GM18508 (cell line): ENCODE results near the gene SERPINF2.
"Not testable (repeated sequence)": the region's sequence is repeated elsewhere in the genome, so short reads cannot be mapped to it uniquely, and the experiment has no call there.

Source experiments
- ATAC-seq: cut with Tn5 transposase; IDR thresholded peaks from one replicate; pipeline ENCODE4 v1.9.1; 2021; ENCODE audit warnings: moderate number of reproducible peaks; ENCODE audit not compliant: insufficient read depth, unreplicated experiment

The SERPINF2 gene

DNA sequence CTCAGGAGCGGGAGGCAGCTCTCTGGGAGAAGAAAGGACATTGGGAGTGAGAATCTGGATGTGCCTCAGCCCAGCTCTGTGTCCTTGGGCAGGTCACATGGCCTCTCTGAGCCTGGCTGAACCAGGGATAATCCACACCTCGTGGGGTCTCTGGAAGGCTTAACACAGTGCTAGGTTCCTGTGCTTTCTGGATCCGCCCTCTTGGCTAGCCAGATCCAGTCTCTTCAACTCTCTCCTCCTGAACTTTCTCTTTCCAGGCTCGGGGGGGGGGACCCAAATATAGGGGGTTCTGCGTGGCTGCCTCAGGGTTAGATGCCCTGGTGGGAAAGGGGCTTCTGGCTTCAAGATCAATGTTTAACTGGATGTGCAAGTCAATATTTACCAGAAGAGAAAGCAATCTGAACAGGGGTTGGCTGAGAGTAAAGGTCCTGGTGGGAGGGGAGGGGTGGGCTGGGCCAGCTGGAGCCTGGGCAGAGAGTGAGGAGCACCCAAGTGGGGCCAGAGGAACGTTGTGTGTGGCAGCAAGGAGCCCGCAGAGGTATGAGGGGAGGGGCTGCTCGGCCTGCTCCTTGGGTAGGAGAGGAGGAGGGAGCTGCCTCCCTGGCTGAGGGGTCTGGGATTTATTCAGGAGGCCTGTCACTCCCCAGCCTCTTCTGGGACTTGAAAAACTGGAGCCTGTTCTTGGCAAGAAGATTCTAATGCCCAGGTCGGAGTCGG is at the start of gene SERPINF2:
SERPINF2 (plus strand) TSS at position 501 of the 717 bp plus-strand sequence. CDS start 2,125 bp downstream, outside the sequence.
- no peak for ATAC-seq

GRCh38 chr17:1693339-1693738 is 49.3 kb upstream of the SERPINF2 start:
- ATAC-seq: no peak

GRCh38 chr17:1695365-1695764 is 47.3 kb upstream of the SERPINF2 start:
- ATAC-seq: no peak

DNA sequence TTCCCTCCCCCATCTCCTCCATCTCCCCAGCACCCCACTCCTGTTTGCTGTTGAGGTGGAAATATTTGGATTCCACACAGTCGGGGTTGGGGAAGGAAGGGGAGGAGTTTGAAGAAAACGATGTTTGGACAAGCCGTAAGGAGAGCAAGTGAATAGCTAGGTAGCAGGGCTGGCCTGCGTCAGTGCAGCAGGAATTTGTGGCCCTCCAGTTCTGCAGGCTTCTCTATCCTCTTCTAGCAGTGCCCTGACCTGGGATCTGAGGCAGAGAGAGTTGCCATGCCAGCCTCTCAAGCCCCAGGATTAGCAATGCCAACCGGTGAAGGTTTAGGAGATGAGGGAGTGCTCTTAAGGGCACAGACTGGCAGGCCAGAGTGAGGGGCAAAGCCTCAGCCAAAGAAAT is 45.0 kb upstream of the SERPINF2 start:
- no peak for ATAC-seq

DNA sequence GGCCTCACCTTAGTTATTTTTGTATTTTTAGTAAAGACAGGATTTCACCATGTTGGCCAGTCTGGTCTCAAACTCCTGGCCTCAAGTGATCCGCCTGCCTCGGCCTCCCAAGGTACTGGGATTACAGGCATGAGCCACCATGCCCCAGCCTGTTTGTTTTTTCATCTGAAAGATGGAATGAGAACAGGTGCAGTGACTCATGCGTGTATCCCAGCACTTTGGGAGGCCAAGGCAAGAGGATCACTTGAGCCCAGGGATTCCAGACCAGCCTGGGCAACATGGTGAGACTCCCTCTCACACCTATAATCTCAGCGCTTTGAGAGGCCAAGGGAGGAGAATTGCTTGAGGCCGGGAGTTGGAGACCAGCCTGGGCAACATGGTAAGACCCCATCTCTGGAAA is 42.8 kb upstream of the SERPINF2 start:
- ATAC-seq: not testable (repeated sequence)

- ATAC-seq: no peak
These were observed 39.6 kb upstream of the SERPINF2 start for GRCh38 chr17:1703063-1703462.

DNA sequence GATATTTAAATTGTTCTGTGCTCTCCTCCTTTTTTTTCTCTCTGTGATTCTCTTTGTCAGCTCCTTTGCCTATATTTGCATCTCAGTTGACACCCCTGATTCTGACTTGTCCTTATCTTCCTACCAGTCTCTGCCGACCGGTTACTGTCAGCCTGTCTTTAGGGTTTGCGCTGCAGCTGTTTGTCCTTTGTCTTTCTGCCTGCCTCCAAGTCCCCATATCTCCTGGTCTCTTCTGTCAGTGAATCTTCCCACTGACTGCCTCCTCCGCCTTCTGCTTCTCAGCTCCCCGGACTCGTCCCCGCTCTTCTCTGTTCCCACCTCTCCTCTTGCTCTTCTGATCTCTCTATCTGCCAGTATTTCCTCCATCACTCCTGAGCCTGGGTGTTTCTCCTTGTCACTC is 37.7 kb upstream of the SERPINF2 start:
- ATAC-seq: no peak

- ATAC-seq: no peak
These were observed 35.6 kb upstream of the SERPINF2 start for GRCh38 chr17:1707107-1707506.

- not testable (repeated sequence) for ATAC-seq
These were observed 33.8 kb upstream of the SERPINF2 start for GRCh38 chr17:1708791-1709346.

DNA sequence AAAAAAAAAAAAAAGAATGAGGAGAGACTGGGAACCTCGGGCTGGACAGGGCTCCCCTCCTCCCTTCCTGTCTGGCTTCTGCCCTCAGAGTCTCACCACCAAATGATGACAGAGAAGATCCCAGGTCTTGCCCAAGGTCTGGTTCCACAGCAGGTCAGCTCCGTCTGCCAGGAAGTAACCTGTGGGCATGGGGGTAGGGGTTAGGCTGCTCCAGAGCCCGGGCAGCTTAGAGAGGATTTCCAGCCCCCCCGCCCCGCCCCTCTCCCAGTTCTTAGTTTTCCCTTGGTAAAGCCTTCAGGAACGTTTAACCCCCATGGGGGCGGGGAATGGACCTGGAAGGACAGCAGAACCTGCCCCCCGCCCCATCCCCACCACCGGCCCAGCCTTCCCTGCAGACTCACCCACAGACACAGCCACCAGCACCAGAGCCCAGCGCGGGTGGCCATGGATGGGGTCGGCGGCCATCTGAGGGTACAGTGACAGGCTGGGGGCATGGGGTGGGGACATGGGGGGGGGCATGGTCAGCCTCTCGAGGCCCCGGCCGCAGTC is 33.2 kb upstream of the SERPINF2 start:
- ATAC-seq: no peak

GRCh38 chr17:1709971-1710806 is 32.5 kb upstream of the SERPINF2 start, which contains the start of gene TLCD2:
Gene TLCD2 (minus strand): TSS chr17:1710377. CDS start chr17:1710242, 135 bp downstream.
- no peak for ATAC-seq

GRCh38 chr17:1710807-1711553 is 31.7 kb upstream of the SERPINF2 start:
- ATAC-seq: no peak

- ATAC-seq: no peak
These were observed 30.9 kb upstream of the SERPINF2 start for GRCh38 chr17:1711804-1712203.

DNA sequence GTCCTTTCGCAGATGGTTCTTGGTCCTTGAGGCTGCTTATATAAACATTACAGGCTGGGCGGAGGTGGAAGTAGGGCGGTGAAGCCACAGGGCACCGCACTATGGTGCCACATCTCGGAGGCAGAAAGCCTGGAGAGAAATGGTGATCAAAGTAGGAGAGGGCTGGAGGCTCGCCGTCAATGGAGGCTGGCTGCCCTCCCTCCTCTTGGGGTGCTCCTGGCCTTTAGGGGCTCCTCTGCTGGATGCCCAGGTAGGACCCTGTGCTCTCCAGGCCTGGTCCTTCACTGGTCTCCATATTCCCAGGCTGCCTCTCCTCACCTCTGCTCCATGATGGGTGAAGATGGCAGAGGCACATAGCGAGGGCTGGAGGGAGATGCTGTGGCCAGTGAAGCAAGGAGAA is 30.4 kb upstream of the SERPINF2 start:
- no peak for ATAC-seq

DNA sequence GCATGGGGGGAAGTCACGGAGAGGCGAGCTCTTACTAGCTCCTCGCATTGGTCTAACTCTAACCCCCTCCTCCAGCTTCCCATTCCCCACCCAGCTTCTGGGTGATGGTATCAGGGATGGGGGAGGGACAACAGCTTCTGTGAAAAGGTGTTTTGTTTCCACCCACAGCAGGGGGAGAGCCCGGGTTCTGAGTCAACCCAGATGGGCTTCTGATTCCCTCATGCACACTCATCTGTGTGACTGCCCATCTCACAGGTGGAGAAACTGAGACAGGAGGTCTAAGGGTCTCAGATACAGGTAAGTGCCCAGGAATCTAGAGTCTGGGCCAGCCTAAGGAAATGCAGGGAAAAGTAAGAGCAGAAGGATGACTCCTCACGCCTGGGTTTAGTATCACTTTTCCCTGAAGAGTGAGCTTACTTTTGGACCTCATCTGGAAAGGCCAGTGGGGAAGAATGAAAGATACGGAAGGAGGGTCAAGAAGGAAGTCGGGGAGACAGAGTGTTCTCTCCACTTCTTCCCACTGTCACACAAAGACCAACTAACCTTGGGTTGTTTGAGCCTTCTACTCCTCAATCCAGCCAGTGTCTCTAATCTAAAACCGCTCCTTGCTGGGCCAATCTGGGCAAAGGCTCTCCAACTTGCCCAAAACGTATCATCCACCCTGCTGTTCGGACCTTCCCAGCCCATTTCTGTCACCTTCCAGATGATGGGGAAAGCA is 29.4 kb upstream of the SERPINF2 start:
- no peak for ATAC-seq

- no peak for ATAC-seq
These were observed 28.7 kb upstream of the SERPINF2 start for GRCh38 chr17:1713878-1714426.

GRCh38 chr17:1714427-1714979 is 28.2 kb upstream of the SERPINF2 start:
- ATAC-seq: no peak

GRCh38 chr17:1714980-1715802 is 27.5 kb upstream of the SERPINF2 start:
- no peak for ATAC-seq
